ENCODE data around the gene ASB12.
"Not testable (repeated sequence)": the region's sequence is repeated elsewhere in the genome, so short reads cannot be mapped to it uniquely, and the experiment has no call there.

The ASB12 gene, protein sequence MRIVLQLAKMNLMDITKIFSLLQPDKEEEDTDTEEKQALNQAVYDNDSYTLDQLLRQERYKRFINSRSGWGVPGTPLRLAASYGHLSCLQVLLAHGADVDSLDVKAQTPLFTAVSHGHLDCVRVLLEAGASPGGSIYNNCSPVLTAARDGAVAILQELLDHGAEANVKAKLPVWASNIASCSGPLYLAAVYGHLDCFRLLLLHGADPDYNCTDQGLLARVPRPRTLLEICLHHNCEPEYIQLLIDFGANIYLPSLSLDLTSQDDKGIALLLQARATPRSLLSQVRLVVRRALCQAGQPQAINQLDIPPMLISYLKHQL

DNA sequence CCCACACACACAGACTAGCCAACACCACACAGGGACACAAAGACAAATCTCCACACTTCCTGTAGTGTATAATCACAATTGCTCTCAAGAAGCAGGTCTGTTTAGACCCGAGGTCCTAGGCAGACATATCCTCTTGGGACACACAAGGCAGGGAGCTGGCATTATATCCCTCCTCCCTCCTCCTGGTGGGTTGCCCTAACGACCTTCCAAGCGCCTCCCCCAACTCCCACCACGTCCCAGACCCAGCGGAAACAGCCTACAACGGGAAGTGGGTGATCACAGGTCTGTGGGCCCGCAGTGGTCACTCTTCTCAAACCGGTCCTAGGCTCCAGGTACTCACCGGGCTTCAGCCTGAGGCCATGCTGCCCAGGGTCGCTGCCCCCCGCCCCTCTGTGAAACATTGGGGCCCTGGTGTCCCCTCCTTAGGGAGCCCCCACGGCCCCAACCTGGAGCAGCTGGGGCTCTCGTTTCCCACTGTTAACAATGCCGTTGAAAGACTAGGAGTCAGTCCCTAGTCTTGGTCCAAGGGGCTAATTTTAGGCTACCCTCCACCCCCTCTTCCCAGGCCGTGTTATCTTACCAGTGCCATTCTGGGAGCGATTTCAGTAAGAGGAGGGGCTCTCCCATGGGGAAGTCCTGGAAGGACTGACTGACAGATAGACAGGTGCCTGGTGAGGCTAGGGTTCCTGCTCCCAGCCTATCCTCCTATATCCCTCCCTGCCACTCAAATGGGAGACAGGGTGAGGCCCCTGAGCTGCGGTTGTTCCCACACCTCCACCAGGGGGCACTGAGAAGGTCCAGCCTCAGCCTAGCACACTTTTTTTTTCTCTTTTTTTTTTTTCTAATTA, at the start of gene ASB12:
Gene ASB12, minus strand, starts transcription at position 485 of the 848 bp plus-strand sequence. CDS start 4,957 bp downstream, outside the sequence.
- no peak for DNase-seq

DNA sequence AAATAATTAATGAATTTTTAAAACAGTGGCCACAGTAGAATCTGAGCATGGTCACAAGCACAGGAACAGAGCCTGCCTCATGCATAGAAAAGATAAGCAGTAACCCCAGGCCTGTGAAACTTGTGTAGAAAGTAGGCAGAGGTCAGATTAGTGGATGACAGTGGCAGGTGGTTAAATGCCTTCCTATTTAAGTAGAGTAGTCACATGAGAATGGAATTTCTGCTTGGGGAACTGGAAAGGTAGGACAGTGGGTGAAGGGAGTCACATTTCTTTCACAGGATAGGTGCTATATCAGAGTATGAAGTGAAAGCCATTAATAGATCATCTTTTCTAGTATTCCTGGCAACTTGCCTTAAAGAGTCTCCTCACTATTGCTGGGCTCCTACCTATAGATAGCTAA, 34.9 kb upstream of the ASB12 start:
- DNase-seq: no peak

DNA sequence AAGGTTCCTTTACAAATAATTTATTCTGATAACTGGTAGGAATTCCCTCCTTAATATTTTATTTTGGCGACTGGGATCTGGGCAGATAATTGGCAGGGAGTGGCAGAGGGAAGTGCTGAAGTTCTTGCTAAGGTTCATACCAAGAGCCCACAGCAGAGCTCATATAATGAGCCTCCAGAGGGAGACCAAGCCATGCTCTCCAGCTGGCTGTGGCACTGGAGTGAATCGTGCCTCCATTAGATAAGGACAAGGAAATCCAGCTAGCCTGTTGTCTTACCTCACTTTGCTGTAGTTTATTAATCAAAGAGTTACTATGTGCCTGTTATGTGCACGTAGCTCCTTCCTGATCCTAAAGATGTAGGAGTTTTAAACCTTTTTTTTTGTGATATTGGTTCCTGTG, 1.3 kb downstream of the ASB12 start:
- DNase-seq: no peak

DNA sequence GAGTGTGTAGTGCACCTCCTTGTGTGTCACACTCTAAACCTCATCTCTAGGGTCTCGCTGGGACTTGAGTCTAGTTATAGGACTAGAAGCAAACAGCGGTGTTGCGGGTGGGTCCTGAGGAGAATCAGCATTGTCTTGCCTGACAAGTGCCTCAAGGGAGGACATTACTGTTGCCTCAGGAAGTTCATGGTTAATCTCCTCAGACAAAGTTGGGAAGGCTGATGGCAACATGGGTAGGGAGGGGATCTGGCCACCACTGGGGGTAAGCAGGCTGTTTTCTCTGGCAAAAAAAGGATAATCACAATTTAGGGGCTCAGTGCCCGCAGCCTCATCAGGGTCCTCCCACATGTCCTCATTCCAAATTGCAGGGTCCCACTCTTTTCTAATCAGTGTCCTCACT, 12.4 kb downstream of the ASB12 start:
- no peak for DNase-seq

DNA sequence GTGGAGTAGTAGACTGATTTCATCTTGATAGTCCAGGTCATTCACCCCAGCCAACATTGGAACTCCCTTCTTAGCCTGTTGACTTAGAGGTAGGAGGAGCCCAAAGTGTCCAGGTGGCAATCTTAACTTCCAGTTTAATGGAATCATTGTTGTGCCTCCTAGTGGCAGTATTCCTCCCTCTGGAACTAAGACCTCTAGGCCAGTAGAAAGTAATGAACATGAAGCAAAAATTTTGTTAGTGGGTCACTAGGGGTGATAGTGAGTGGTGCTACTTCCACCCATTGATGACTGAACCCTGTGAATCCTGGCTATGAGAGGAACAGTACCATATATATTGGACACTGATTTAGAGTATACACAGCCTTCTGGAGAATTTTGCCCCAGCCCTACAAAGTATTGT, 16.4 kb downstream of the ASB12 start:
- not testable (repeated sequence) for DNase-seq

DNA sequence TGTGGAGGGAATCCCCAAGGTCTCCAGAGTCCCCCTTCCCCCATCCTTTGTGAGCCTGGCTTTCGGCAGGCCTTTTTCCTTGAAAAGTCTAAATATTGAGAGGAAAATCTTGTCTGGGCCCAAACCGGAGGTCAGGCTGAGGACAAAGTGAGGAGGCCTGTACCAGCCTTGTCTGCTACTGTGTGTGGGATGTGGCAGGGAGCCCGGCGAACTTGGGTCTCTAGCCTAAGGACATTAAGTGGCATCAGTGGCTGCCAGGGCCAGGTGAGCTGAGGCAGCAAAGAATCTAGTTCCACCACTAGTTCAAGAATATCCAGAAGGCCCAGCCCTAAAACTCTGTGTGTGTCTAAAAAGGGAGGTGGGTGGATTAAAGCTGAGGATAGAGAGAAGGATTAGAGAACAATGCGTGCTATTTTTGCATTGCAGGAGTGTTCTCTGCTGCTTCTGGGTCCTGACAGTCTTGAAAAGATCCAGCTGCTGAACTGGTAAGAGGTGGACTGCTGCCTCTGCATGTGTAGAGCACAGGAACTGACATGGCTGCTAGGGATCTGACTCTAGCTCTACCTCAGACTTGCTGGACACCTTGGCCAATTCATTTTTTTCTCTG, 23.7 kb downstream of the ASB12 start:
- peak in 1 of 2 experiments; percentile 0 for DNase-seq

DNA sequence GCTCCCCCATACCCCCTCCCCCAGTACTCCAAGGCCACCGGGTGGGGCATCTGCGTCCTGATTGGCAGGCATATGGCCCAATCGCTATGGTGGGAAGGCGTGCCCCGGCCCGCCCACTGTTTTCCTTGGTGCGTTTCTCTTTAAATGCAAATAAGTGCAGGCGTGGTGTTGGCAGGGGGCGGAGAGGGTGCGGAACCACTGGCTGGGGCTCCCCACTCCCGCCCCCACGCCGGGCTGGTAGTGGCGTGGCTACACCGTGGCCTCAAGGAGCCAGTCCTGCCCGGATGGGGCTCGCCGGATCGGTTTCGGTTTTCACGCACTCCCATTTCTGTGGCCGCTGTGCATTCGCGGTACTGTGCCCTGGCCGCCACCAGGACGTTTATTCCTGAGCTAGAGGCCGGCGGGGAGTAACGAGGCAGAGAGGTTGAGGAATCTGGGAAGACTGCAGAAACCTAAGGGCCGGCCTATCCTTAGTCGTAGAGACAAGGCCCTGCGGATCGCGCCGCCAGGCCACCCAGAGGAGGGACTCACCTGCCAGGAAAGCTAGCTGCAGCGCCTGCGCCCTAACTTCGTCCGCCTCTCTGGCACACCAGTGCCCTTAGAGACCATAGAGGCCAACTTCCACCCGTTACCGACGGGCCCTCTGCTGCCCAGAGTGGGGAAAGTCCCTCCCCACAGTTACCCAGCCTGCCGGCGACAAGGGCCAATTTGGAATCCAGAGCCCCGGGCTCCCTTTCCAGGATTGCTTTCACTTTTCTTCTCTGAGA, 24.5 kb downstream of the ASB12 start:
- peak; percentile 78 to 88 for DNase-seq

DNA sequence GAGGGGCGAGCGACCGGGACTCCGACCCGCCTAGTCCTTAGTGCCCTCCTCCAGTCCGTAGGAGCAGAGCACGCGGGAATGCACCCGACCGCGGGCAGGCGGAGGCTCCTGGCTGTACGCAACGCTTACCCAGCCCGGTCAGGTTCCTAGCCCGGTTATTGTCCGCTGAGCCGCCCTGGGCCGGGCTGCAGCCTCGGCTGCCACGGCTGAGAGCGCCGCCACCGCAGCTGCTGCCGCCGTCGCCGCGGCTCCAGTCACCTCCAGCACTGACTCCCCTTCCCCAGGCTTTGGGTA, 25.0 kb downstream of the ASB12 start, which contains the start of gene AMER1:
Gene AMER1, minus strand, starts transcription at position 268 of the 294 bp plus-strand sequence. CDS start 12,422 bp downstream, outside the sequence.
- DNase-seq: no peak

DNA sequence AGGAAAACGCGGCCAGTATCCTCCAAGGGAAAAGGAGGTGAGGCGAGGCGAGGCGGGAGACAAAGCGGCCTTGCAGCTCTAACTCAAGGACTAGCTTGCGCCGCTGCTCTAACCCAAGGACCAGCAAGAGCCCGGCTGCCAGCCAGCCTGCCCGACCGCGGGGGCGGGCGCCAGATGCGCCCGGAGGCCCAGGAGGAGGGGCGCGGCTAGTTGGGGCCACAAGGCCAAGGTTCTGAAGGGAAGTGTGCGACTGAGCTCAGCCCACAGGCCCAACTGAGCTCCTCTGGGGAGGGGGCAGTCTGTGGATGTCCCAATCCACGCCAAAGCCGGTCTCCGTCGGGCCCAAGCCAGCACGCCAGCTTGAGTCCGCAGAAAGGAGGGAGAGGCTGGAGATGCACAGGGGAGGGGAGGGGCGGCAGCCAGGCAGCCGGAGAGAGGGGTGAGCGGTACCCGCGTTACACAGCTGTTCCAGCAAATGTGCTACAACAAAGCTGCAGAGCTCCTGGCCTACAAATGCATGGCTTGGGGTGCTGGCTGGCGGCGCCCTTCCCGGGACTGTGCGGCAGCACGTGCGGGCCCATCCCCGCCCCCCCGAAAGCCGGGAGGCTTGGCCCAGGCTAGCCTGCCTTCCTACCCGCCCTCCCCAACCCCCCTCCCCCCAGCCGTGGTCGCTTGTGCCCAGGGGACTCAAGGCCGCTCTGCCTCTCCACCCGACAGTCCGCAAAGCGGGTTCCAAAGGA, 25.5 kb downstream of the ASB12 start:
- peak; percentile 1 to 2 for DNase-seq

DNA sequence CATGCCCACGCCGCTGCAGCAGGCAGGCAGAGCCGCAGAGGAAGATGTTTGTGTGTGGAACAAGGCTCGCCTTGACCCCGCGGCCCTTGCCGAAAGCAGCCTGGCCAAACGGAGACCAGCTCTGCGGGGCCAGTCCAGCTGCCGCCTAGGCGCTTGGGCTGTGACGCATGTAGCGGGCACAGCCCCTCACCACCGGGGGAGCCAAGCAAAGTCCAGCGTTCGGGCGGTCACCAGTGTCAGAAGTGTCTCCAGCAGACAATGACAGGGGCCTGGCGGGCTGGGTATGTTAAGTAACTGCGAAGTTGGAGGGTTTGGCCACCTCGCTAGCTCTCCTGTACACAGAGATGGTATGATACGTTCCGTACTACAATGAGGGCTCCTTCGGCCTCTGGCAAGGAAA, 26.2 kb downstream of the ASB12 start:
- DNase-seq: no peak

DNA sequence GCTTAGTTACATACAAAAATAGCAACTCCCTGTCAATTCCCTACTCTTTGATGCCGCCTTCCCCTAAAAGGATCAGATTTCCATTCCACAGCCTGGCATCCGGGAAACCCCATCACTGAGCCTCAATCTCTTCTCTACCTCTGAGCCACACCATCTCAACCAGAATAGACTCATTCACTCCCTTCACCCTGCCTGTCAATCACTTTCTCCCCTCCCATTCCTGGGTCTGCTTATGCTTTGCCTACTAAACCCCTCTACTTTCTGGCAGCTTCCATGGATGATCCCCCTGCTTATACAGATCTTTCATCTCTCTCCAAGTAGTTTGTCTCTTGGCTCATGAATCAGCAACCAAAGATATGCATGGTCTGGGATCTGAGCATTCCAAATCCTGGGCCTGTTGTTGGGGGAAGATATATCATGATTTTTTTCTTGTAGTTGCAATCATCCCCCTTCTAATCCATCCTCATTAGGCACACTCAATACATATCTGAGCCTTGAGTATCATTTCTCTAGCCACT, 27.5 kb downstream of the ASB12 start:
- DNase-seq: no peak

DNA sequence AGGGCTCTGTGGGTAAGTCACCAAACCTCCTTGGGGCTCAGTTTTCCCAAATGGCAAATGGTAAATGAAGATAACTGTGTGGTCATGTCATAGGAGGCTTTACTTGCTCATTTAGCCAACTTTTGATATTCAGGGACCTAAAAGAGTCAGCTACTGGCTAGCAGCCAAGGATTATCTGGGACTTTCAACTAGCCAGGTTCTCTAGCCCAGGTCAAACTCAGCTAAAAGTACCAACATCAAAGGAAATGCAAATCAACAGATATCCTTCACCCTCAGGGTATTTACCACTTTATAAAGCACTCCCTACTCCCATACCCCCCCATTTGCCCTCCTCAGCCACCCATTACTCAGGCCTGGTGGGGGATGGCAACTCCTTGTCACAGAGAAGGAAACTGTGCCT, 32.4 kb downstream of the ASB12 start:
- no peak for DNase-seq

DNA sequence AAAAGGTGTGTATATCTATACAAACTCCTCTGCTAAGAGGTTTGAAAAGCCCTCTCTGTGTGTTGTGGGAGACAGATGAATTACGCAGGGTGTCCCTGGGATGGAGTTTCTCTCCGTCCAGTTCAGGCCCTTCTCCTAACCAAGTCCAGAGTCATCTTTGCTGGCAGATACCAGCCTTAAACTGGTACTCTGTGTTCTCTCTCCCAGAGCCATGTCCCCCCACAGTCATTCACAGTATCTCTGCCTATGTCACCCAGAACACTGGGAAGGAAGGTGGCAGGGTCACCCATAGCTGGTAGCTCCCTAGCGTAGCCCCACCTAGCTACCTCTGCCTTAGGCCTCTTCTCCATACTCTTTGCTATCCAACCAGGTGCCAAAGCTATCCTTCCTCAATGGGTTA, 33.8 kb downstream of the ASB12 start:
- DNase-seq: no peak

DNA sequence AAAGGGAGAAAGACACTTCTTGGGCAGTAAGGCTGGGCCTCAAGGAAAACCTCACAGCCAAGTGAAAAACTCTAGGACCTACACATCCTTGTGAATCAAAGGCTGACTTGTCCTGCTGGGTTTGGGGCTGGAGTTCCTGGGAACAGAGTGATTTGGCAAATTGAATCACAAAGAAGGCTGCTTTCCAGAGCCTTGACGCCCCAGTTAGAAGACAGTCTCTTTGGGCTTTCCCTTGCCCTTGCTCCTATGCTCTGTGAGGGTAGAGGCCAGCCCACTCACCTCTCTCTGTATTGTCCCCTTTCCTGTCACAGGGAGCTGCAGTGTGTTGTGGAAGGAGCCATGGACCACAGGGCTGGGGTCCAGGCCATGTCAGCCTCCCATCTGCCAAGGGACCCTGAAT, 34.5 kb downstream of the ASB12 start:
- no peak for DNase-seq

DNA sequence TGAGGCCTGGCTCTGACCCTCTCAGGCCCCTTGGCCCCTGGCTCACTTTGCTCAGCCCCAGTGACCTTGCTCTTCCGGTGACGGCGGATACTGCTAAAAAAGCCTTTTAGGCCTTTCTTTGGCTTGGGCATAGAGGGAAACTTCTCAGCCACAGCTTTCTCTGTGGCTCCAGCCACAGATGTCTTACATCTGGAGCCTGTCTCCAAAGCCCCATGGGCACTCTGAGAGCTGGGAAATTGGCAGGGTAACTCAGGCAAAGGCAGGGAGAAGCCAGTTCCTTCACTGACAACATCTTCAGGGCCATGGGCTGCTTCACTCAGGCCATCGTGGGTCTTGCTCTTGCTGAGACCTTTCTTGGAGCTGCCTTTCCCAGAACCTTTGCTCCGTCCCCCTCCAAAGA, 37.7 kb downstream of the ASB12 start:
- DNase-seq: no peak

DNA sequence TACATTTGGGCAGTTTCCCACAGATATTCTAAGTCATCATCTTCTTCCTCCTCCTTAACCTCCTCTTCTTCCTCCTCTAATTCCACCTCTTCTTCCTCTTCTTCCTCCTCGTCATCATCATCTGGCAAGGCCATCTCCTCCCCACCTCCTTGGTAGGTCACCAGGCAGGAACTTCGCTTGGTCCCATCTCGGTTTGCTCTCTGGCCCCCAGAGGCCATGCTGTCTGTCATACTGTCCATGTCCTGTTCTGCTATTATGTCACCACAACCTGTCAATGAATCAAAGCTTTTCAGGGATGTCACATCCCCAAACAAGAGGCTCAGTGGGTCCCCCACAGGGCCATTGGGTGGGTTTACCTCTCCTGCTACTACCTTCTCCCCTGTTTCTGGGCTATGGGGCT, 38.4 kb downstream of the ASB12 start:
- no peak for DNase-seq

DNA sequence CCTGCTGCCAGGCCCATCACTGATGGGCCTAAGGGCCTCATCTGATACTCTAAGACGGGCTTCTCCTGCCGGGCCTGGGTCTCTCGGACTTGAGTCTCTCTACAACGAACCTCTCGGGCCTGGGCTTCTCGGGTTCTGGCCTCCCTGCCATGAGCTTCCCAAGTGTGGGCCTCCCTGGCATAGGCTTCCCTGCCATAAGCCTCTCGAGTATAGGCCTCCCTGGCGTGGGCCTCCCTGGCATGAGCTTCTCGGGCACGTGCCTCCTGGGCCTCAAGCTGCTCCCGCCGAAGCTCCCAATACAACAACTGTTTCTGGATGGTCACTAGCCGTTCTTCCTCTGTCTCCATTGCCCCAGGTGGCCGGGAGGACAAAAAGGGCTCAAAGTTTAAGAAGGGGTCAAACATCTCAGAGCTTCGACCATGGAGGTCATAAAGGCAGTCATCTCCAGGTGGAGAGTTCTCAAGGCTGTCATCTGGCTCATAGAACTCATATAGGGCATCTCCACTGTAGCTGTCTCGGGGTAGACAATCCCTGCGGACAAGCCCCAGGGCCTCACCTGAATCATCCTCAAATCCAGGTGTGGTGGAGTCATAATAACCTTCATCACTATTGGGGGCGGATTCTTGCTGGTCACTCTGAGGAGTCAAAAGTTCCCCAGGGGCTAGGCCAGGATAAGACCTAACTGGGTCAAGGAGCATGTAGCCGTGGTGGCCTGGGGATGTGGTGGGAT, 39.0 kb downstream of the ASB12 start:
- no peak for DNase-seq

DNA sequence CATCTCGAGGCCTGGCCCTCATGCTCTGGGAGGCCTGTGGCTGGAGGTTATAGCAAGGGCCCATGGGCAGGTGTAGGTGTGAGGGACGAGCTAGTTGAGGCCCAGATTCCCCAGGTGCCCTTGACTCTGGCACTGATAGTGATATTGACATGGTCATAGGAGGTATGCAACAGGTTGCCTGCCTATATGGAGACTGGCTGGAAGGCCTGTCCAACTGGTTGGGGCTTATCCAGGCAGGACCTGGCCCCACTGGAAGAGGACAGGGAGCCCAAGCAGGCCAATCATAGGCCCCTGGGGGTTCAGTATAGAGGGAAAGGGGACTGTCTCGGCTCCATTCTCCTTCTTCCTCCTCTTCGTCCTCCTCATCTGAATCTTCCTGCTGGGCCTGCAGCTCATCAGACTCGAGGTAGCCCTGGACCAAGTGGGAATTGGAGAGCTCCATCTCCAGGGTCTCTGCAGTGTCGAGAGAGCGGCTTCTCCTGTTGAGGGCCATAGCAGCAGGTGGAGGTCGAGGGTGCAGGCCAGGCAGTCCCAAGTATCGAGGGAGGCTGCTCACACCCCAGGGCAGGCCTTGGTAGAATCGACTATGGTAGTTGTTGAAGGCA, 40.2 kb downstream of the ASB12 start:
- DNase-seq: no peak

DNA sequence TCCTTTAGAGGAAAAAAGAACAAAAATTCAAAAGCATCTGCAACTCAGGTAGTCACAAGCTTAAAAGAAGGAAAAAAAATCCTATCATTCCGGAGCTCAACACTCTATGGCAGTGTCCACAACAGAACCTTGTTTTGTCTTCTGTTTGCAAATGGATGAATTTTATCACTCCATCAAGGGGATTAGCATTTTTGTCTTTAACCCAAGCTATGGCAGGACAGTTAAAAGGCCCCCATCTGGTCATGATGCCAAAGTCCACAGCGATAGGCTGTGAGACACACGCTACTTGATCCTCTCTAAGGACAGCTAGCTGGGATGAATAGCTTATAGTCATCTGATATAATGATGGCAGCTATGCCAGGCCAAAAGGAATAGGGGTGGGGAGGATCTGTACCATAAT, 41.5 kb downstream of the ASB12 start:
- DNase-seq: no peak

DNA sequence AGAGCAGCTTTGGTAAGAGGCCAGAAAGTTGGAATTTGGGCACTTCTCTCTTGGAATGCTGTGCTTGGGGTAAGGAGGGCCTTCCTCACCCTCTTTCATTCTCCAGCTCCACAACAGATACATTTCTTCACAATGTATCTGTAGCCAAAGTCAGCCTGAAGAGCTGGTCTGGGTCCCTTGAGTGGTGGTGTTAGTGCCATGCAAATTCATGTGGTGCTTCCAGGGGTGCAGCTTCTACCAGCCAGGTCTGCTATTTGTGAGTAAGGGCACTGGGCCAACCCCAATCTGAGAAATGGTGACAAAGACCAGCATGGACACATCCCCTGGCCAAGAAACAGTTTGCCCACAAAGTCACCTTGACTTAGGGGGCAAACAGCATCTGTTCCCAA, 42.7 kb downstream of the ASB12 start:
- no peak for DNase-seq
